GM13976 (cell line): Measurements from ENCODE around the gene ASTN2.

Experiments
- DNase-seq: peaks from one replicate; pipeline ENCODE4 v3.0.0; 2012; ENCODE audit warnings: low spot score
- in situ Hi-C: fragments of 300-500 bp; cut with MboI; formaldehyde crosslinking; loops from one replicate; pipeline ENCODE4 v1.12.0; 2022; ENCODE audit warnings: low sequenced_read_pairs, mixed read lengths, inconsistent platforms; ENCODE audit not compliant: unreplicated experiment
- TF ChIP-seq, protein P1 (sequence below): IDR thresholded peaks from 2 replicates; pipeline ENCODE4 v1.5.1; 2012; ENCODE audit warnings: borderline replicate concordance, mild to moderate bottlenecking; ENCODE audit not compliant: insufficient read depth; ENCODE audit errors: extremely low read depth, missing control alignments, control extremely low read depth

The ASTN2 gene

DNA sequence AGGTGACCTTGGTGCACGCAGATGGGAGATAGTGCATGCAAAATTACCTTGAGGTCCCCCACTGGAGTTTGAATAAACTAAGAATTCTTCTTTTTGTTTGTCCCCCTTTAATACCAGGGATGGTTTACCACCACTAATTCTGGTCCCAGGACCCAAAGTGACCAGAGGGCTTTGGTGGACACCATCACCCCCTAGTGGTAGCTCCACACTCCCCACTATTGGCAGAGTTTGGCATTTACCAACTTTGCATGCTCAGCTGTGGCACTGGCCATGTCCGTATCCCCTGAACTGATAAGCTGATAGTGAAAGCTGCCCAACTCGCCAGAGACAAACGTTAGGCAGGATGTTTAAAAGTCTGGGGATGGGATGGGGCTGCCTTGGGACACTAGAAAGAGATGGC, 3.3 kb downstream of the ASTN2 start:
- in situ Hi-C loops, result loop anchor here (25.0 kb wide), 1 partner anchor 674 kb away; no protein-coding TSS in a partner anchor
- TF ChIP-seq, protein P1, sequence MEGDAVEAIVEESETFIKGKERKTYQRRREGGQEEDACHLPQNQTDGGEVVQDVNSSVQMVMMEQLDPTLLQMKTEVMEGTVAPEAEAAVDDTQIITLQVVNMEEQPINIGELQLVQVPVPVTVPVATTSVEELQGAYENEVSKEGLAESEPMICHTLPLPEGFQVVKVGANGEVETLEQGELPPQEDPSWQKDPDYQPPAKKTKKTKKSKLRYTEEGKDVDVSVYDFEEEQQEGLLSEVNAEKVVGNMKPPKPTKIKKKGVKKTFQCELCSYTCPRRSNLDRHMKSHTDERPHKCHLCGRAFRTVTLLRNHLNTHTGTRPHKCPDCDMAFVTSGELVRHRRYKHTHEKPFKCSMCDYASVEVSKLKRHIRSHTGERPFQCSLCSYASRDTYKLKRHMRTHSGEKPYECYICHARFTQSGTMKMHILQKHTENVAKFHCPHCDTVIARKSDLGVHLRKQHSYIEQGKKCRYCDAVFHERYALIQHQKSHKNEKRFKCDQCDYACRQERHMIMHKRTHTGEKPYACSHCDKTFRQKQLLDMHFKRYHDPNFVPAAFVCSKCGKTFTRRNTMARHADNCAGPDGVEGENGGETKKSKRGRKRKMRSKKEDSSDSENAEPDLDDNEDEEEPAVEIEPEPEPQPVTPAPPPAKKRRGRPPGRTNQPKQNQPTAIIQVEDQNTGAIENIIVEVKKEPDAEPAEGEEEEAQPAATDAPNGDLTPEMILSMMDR, result peak; percentile 30
- DNase-seq, result peak; percentile 51

DNA sequence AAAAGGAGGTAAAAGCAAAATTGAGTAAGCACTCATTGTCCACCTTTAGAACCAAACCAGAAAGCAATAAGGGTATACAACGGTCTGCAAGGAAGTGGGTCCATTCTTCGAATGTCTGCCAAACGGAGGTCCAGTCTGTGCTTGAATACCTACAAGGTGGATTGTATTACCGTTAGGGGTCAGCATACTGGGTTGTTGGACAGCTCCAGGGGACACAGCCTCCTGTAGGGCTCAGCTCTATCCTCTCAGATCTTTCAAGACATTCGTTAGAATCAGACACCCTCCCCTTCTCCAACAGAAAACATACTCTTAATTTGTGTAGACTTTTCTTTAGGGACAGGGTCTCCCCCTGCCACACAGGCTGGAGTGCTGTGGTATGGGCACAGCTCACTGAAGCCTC, 5.5 kb downstream of the ASTN2 start:
- in situ Hi-C loops, result loop anchor here (25.0 kb wide), 1 partner anchor 672 kb away; no protein-coding TSS in a partner anchor
- TF ChIP-seq, protein P1, result no peak
- DNase-seq, result no peak

DNA sequence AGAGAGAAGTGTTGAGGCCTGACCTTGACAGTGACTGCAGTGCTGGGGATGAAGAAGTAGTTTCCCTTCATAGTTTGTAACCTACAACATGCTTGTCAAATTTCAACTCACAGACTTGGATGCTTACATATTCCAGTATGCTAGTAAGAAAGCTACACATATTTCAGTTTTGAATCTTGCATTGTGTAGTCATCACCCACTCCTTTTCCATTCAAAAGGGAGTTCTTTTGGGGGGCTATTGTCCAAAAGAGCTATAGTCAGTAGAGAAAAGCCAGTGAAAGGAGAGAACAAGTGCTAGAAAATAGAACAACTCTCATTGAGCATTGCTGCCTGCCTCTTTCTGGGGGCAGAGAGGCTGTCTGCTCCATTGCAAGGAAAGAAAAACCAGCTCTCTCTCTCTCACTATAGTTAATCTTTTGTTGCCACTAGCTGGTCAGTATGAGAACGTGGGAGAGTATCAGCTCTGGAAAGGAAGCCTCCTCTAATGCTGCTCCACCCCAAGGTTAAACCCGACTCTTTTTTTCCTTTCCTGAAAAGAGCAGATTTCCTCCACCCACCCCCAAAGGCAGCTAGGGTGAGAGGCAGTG, 7.3 kb downstream of the ASTN2 start:
- in situ Hi-C loops, result loop anchor here (25.0 kb wide), 1 partner anchor 670 kb away; no protein-coding TSS in a partner anchor
- TF ChIP-seq, protein P1, result no peak
- no peak for DNase-seq

DNA sequence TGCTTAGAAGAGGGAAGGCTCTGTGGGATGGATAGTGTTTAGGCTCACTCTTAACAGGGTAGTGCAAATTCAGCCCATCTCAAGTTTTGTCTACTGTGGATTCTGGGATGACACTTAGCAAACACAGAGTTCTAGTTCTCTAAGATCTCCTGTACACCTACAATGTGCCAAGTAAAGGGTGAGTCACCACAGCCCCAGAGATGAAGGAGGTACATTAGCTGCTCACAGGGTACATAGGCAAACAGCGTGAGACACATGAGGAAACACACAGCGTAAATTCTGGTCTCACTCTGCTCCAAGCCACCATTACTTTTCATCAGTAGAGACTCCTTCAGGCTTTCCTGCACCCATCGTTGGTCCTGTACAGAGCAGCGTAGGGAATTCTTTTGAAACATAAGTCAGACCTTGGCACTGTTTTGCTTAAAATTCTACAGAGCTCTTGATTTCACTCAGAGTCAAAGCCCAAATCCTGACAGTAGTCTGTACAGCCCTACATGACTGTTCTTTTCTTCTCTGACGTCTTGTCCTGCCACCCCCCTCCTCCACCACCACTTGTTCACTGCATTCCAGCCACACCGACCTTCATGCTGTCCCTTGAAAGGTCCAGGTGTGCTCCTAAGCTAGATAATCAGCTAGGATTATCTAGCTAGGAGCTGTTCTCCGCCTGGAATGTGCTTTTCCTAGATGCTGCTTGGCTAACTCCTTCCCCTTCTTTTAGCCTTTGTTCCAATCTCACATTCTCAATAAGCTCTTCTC, 8.7 kb downstream of the ASTN2 start:
- in situ Hi-C loops, result loop anchor here (25.0 kb wide), 1 partner anchor 669 kb away; no protein-coding TSS in a partner anchor
- no peak for DNase-seq
- TF ChIP-seq, protein P1, result no peak

DNA sequence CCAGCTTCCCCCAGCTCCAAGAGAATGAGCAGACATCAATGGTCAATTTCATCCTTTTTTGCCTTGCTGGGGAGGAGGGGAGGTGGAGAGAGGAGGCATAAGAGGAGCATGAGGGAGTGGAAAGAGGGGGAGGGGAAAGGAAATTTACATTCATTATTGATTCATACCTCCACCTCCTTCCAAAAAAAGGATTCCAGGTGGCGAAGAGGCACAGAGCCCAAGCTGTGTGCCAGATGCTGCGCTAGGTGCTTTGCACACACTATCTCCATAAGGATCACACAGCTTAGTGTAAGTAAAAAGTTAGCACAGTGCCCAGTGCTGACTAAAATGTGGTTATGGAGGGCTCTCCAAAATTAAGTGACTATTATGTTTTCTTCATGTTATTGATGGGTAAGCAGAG, 11.0 kb downstream of the ASTN2 start:
- no peak for DNase-seq
- in situ Hi-C loops, result loop anchor here (25.0 kb wide), 1 partner anchor 667 kb away; no protein-coding TSS in a partner anchor
- TF ChIP-seq, protein P1, result no peak

DNA sequence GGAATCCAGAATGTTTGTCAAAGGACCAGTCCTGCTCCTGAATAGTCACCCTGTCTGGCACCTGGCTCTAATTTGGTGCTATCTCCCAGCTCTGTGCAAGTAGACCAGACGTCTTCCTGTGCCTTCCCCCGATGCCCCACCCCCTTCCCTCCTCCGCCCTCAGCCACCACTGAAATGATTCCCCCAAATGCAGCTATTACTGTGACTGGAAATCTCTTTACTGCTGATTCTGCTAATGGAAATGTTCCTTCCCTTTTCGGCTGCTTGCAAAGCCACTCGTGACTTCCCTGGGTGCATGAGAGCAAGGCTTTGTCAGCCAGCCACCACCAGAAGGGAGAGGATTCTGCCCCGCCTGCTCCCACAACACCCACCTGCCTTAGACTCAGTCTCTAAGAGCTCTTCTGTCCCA, 11.4 kb downstream of the ASTN2 start:
- in situ Hi-C loops, result loop anchor here (25.0 kb wide), 1 partner anchor 666 kb away; no protein-coding TSS in a partner anchor
- TF ChIP-seq, protein P1, result no peak
- DNase-seq, result no peak
